GM23338 (cell line): ENCODE data around the gene PPBP. TPM values are rescaled to one million over a fixed set of nuclear protein-coding genes. Genes with fewer than 3 reads are reported as not detected.

Experiments used
- ATAC-seq: fragments of 200-7000 bp; cut with Tn5 transposase; 3 replicates; pipeline ENCODE4 v1.9.1; 2020
- DNase-seq: peaks from one replicate; pipeline ENCODE4 v3.0.0-alpha.2; 2015; ENCODE audit warnings: low spot score
- H2AFZ ChIP-seq: fragments of 200-600 bp; sonication (generic); 2 replicates; pipeline ENCODE4 v1.8.0; 2016; ENCODE audit warnings: antibody characterized with exemption, mild to moderate bottlenecking, moderate library complexity
- H3F3A ChIP-seq: fragments of 200-600 bp; sonication (generic); replicated peaks from 2 replicates; pipeline ENCODE4 v1.8.0; 2017; ENCODE audit warnings: antibody characterized with exemption, mixed run types, low read depth
- H3K27ac ChIP-seq: fragments of 200-600 bp; sonication (generic); 2 replicates; pipeline ENCODE4 v1.6.1; 2016; ENCODE audit warnings: low read depth
- H3K27me3 ChIP-seq: fragments of 200-600 bp; sonication (generic); 2 replicates; pipeline ENCODE4 v1.8.0; 2016; ENCODE audit warnings: mild to moderate bottlenecking, mixed run types, moderate library complexity; ENCODE audit not compliant: insufficient read depth
- H3K36me3 ChIP-seq: fragments of 200-600 bp; sonication (generic); 2 replicates; pipeline ENCODE4 v1.8.0; 2016; ENCODE audit warnings: mild to moderate bottlenecking; ENCODE audit not compliant: insufficient read depth
- H3K4me1 ChIP-seq: fragments of 200-600 bp; sonication (generic); 2 replicates; pipeline ENCODE4 v1.8.0; 2016; ENCODE audit warnings: mild to moderate bottlenecking, moderate library complexity; ENCODE audit not compliant: insufficient read depth
- H3K4me2 ChIP-seq: fragments of 200-600 bp; sonication (generic); 2 replicates; pipeline ENCODE4 v1.7.1; 2017; ENCODE audit warnings: mixed run types
- H3K4me3 ChIP-seq: fragments of 200-600 bp; sonication (generic); 2 replicates; pipeline ENCODE4 v1.6.1; 2016; ENCODE audit warnings: mixed run types
- H3K79me2 ChIP-seq: fragments of 200-600 bp; sonication (generic); replicated peaks from 2 replicates; pipeline ENCODE4 v1.8.0; 2017; ENCODE audit warnings: mild to moderate bottlenecking; ENCODE audit not compliant: insufficient read depth
- H3K9me2 ChIP-seq: fragments of 200-600 bp; sonication (generic); 2 replicates; pipeline ENCODE4 v1.8.0; 2017; ENCODE audit not compliant: insufficient read depth
- H4K20me1 ChIP-seq: fragments of 200-600 bp; sonication (generic); replicated peaks from 2 replicates; pipeline ENCODE4 v1.8.0; 2017; ENCODE audit warnings: mild to moderate bottlenecking; ENCODE audit not compliant: insufficient read depth
- H3K27ac Mint-ChIP-seq: 2 replicates; pipeline ENCODE4 v1.8.0; 2020; ENCODE audit warnings: inconsistent platforms, mild to moderate bottlenecking, moderate library complexity, mixed read lengths
- H3K27me3 Mint-ChIP-seq: 3 replicates; pipeline ENCODE4 v1.8.0; 2022; ENCODE audit warnings: low read depth, mild to moderate bottlenecking, moderate library complexity, mixed read lengths, inconsistent platforms; ENCODE audit not compliant: insufficient read depth, poor library complexity
- H3K36me3 Mint-ChIP-seq: 3 replicates; pipeline ENCODE4 v1.8.0; 2021; ENCODE audit warnings: low read depth, mild to moderate bottlenecking, inconsistent platforms, moderate library complexity, mixed read lengths
- H3K4me1 Mint-ChIP-seq: 3 replicates; pipeline ENCODE4 v1.8.0; 2020; ENCODE audit warnings: mild to moderate bottlenecking, inconsistent platforms, mixed read lengths
- H3K4me3 Mint-ChIP-seq: 3 replicates; pipeline ENCODE4 v1.8.0; 2021; ENCODE audit warnings: moderate library complexity, mild to moderate bottlenecking, inconsistent platforms, mixed read lengths
- H3K9me3 Mint-ChIP-seq: 3 replicates; pipeline ENCODE4 v1.8.0; 2020; ENCODE audit warnings: moderate library complexity, mild to moderate bottlenecking, inconsistent platforms, mixed read lengths
- CREB1 ChIP-seq: fragments of 250-450 bp; sonication (Bioruptor Pico); IDR thresholded peaks from 2 replicates; pipeline ENCODE4 v1.5.0; 2020; ENCODE audit warnings: low read depth, mild to moderate bottlenecking, moderate library complexity
- EZH2 ChIP-seq: fragments of 200-600 bp; sonication (generic); IDR thresholded peaks from one replicate; pipeline ENCODE4 v1.8.0; 2017; ENCODE audit warnings: antibody characterized with exemption, mild to moderate bottlenecking, low read depth; ENCODE audit not compliant: unreplicated experiment
- EZH2phosphoT487 ChIP-seq: fragments of 200-600 bp; sonication (generic); IDR thresholded peaks from one replicate; pipeline ENCODE4 v1.8.1; 2018; ENCODE audit warnings: antibody characterized with exemption; ENCODE audit not compliant: unreplicated experiment
- JUNB ChIP-seq: IDR thresholded peaks from one replicate; pipeline ENCODE4 v1.6.1; 2016; ENCODE audit warnings: antibody characterized with exemption; ENCODE audit not compliant: unreplicated experiment
- NANOG ChIP-seq: IDR thresholded peaks from 2 replicates; pipeline ENCODE4 v1.6.1; 2016; ENCODE audit warnings: antibody characterized with exemption, borderline replicate concordance
- POLR2AphosphoS5 ChIP-seq: IDR thresholded peaks from 2 replicates; pipeline ENCODE4 v1.6.1; 2016; ENCODE audit warnings: antibody characterized with exemption, low read depth
- REST ChIP-seq: IDR thresholded peaks from one replicate; pipeline ENCODE4 v1.6.1; 2018; ENCODE audit warnings: antibody characterized with exemption; ENCODE audit not compliant: unreplicated experiment
- STAT1 ChIP-seq: IDR thresholded peaks from one replicate; pipeline ENCODE4 v1.6.1; 2016; ENCODE audit warnings: antibody characterized with exemption; ENCODE audit not compliant: unreplicated experiment
- ZNF114 ChIP-seq: fragments of 250-450 bp; sonication (Bioruptor Pico); IDR thresholded peaks from 2 replicates; pipeline ENCODE4 v1.5.0; 2020; ENCODE audit warnings: mild to moderate bottlenecking, moderate library complexity
- ZNF331 ChIP-seq: fragments of 250-450 bp; sonication (Bioruptor Pico); IDR thresholded peaks from 2 replicates; pipeline ENCODE4 v1.5.0; 2020; ENCODE audit warnings: low read depth, mild to moderate bottlenecking, moderate library complexity
- ZNF462 ChIP-seq: fragments of 250-450 bp; sonication (Bioruptor Pico); IDR thresholded peaks from 2 replicates; pipeline ENCODE4 v1.5.0; 2020; ENCODE audit warnings: mild to moderate bottlenecking, moderate library complexity
- polyA plus RNA-seq: library from polyadenylated mRNA; unstranded; fragments of >200 nt; fragmentation: Nextera tagmentation; extraction: Ambion mirVana; gene quantifications from 2 replicates; pipeline ENCODE4 v1.2.1, GENCODE V29; 2016
- total RNA-seq: library from RNA; depleted of rRNA; stranded (reverse); fragments of >200 nt; shearing (Covaris generic); gene quantifications from 2 replicates; pipeline ENCODE4 v1.2.3, GENCODE V29; 2014
- TF ChIP-seq, protein P1 (sequence below): IDR thresholded peaks from 2 replicates; pipeline ENCODE4 v1.6.1; 2016; ENCODE audit warnings: antibody characterized with exemption
- TF ChIP-seq, protein P2 (sequence below), 2 experiments: fragments of 200-600 bp in 1 of 2; sonication (generic) in 1 of 2; conservative IDR thresholded peaks; 2 replicates each; pipeline versions ENCODE4 v1.5.1 to v1.6.1; 2016 to 2017; ENCODE audit warnings: antibody characterized with exemption in 2 of 2, low read depth in 2 of 2, mild to moderate bottlenecking in 2 of 2, moderate library complexity in 1 of 2

The PPBP gene
- total and polyA plus RNA-seq, 2 experiments from 2014 or later, result 0.35 to 0.50 TPM

DNA sequence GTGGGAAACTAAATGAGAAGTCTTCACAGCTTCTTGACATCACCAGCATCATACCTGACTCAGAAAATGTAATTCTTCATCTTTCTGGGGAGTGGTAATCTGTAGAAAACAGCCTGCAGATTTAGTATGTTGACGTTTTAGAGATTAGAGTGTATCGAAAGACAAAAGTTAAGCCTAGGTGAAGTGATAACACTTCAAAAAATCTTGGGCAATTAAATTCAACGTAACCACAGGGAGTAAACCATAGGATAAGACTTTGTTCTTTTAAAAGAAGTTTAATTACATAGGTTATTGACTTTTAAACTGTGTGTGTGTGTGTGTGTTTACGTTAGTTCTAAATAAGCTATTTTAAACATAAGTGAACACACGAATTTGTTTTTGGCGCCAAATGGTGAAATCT lies 12.3 kb upstream of the PPBP start:
- TF ChIP-seq EZH2phosphoT487, result no peak
- no peak for TF ChIP-seq NANOG
- no peak for TF ChIP-seq ZNF462
- TF ChIP-seq ZNF114 (CRISPR knock-in tag), result no peak
- TF ChIP-seq REST, result no peak
- TF ChIP-seq, protein P1, sequence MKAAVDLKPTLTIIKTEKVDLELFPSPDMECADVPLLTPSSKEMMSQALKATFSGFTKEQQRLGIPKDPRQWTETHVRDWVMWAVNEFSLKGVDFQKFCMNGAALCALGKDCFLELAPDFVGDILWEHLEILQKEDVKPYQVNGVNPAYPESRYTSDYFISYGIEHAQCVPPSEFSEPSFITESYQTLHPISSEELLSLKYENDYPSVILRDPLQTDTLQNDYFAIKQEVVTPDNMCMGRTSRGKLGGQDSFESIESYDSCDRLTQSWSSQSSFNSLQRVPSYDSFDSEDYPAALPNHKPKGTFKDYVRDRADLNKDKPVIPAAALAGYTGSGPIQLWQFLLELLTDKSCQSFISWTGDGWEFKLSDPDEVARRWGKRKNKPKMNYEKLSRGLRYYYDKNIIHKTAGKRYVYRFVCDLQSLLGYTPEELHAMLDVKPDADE, result no peak
- no peak for TF ChIP-seq EZH2
- no peak for TF ChIP-seq JUNB
- no peak for TF ChIP-seq STAT1
- TF ChIP-seq ZNF331, result no peak
- TF ChIP-seq CREB1 (CRISPR knock-in tag), result no peak
- TF ChIP-seq, protein P2, sequence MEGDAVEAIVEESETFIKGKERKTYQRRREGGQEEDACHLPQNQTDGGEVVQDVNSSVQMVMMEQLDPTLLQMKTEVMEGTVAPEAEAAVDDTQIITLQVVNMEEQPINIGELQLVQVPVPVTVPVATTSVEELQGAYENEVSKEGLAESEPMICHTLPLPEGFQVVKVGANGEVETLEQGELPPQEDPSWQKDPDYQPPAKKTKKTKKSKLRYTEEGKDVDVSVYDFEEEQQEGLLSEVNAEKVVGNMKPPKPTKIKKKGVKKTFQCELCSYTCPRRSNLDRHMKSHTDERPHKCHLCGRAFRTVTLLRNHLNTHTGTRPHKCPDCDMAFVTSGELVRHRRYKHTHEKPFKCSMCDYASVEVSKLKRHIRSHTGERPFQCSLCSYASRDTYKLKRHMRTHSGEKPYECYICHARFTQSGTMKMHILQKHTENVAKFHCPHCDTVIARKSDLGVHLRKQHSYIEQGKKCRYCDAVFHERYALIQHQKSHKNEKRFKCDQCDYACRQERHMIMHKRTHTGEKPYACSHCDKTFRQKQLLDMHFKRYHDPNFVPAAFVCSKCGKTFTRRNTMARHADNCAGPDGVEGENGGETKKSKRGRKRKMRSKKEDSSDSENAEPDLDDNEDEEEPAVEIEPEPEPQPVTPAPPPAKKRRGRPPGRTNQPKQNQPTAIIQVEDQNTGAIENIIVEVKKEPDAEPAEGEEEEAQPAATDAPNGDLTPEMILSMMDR (conservative IDR thresholded peaks at IDR 0.05; ENCODE audit: low read depth in 2 of 2), result no peak
- no peak for TF ChIP-seq POLR2AphosphoS5
- peaks cover 13% of the 10 kb centered on the region for H3K27me3 Mint-ChIP-seq
- no peak overlapping the region for H3K27ac Mint-ChIP-seq
- no peaks in the 10 kb centered on the region for H4K20me1 ChIP-seq
- no peak overlapping the region for H3K4me3 ChIP-seq
- no peaks in the 10 kb centered on the region for H3K79me2 ChIP-seq
- no peaks in the 10 kb centered on the region for H3K36me3 ChIP-seq
- H3K4me3 Mint-ChIP-seq, result no peak overlapping the region
- H3K27me3 ChIP-seq, result 0 out of 2 replicates have a peak, but pooled peaks cover 3% of the 10 kb centered on the region
- peaks cover 8% of the 10 kb centered on the region for H3K9me3 Mint-ChIP-seq
- H3F3A ChIP-seq, result no peaks in the 10 kb centered on the region
- H3K4me2 ChIP-seq, result no peak overlapping the region
- H3K9me2 ChIP-seq, result peaks cover 4% of the 10 kb centered on the region; the same call in 1 of the 2 replicates
- no peak for ATAC-seq
- H3K4me1 ChIP-seq, result peaks cover 36% of the 10 kb centered on the region
- DNase-seq, result no peak
- H3K4me1 Mint-ChIP-seq, result peaks cover 33% of the 10 kb centered on the region
- no peak overlapping the region for H3K27ac ChIP-seq
- H3K36me3 Mint-ChIP-seq, result peaks cover 25% of the 10 kb centered on the region
- no peak overlapping the region for H2AFZ ChIP-seq
